Adipocyte (in vitro differentiated cells): ENCODE data around the gene GEMIN5.
"Not testable (repeated sequence)": the region's sequence is repeated elsewhere in the genome, so short reads cannot be mapped to it uniquely, and the experiment has no call there.

Source experiments
- DNase-seq: peaks from one replicate; pipeline ENCODE4 v3.0.0-alpha.2; 2015; ENCODE audit warnings: low read depth
- H3K27me3 ChIP-seq: replicated peaks from 2 replicates; pipeline ENCODE4 v1.7.0; 2013; ENCODE audit warnings: mild to moderate bottlenecking, low read length, moderate library complexity; ENCODE audit not compliant: control insufficient read depth, insufficient read depth
- H3K36me3 ChIP-seq: 2 replicates; pipeline ENCODE4 v1.7.0; 2013; ENCODE audit warnings: low read length, mild to moderate bottlenecking, moderate library complexity; ENCODE audit not compliant: control insufficient read depth, insufficient read depth, severe bottlenecking
- H3K4me1 ChIP-seq: 2 replicates; pipeline ENCODE4 v1.7.0; 2013; ENCODE audit warnings: mild to moderate bottlenecking, low read length, moderate library complexity; ENCODE audit not compliant: control insufficient read depth, insufficient read depth
- H3K4me3 ChIP-seq: 2 replicates; pipeline ENCODE4 v1.7.0; 2013; ENCODE audit warnings: mild to moderate bottlenecking, low read length, moderate library complexity
- H3K9ac ChIP-seq: 2 replicates; pipeline ENCODE4 v1.7.0; 2013; ENCODE audit warnings: mild to moderate bottlenecking, low read length, moderate library complexity
- H3K9me3 ChIP-seq: 2 replicates; pipeline ENCODE4 v1.7.0; 2013; ENCODE audit warnings: mild to moderate bottlenecking, low read length, moderate library complexity; ENCODE audit not compliant: control insufficient read depth

The GEMIN5 gene

GRCh38 chr5:154937718-154938466, at the start of gene GEMIN5:
GEMIN5 (minus strand) TSS chr5:154938211; CDS start chr5:154938133, 78 bp downstream.
- H3K4me1 ChIP-seq: peaks cover 29% of the 10 kb centered on the region
- H3K9me3 ChIP-seq: no peaks in the 10 kb centered on the region
- H3K9ac ChIP-seq: peak within 1 kb of the TSS; percentile 96
- no peaks in the 10 kb centered on the region for H3K27me3 ChIP-seq
- peak; percentile 93 for DNase-seq
- peaks cover 17% of the 10 kb centered on the region for H3K36me3 ChIP-seq
- peak within 1 kb of the TSS; percentile 94 for H3K4me3 ChIP-seq

- Histone ChIP-seq H3K27me3 (peaks cover 3% of the 10 kb centered on the region), H3K9ac (no peak overlapping the region), H3K9me3 (no peaks in the 10 kb centered on the region), H3K4me3 (no peak overlapping the region), H3K36me3 (no peaks in the 10 kb centered on the region), H3K4me1 (peaks cover 14% of the 10 kb centered on the region)
- no peak for DNase-seq
These were observed 48.1 kb upstream of the GEMIN5 start for GRCh38 chr5:154986151-154986550.

- Histone ChIP-seq H3K4me3 (no peak overlapping the region), H3K4me1 (peaks cover 14% of the 10 kb centered on the region), H3K27me3 (peaks cover 3% of the 10 kb centered on the region), H3K9me3 (no peaks in the 10 kb centered on the region), H3K36me3 (no peaks in the 10 kb centered on the region), H3K9ac (no peak overlapping the region)
- DNase-seq: no peak
These were observed 47.0 kb upstream of the GEMIN5 start for GRCh38 chr5:154984946-154985516.

GRCh38 chr5:154978294-154978693, 40.3 kb upstream of the GEMIN5 start:
- H3K4me1 ChIP-seq, H3K9ac ChIP-seq, DNase-seq, H3K27me3 ChIP-seq, H3K36me3 ChIP-seq, H3K9me3 ChIP-seq, H3K4me3 ChIP-seq: not testable (repeated sequence)

GRCh38 chr5:154977409-154977808, 39.4 kb upstream of the GEMIN5 start:
- Histone ChIP-seq H3K9me3 (no peaks in the 10 kb centered on the region), H3K27me3 (no peaks in the 10 kb centered on the region), H3K4me3 (no peak overlapping the region), H3K4me1 (no peaks in the 10 kb centered on the region), H3K9ac (no peak overlapping the region), H3K36me3 (no peaks in the 10 kb centered on the region)
- peak; percentile 15 for DNase-seq

- H3K9ac ChIP-seq, H3K4me1 ChIP-seq, H3K27me3 ChIP-seq, H3K36me3 ChIP-seq, DNase-seq, H3K4me3 ChIP-seq, H3K9me3 ChIP-seq: not testable (repeated sequence)
These were observed 38.1 kb upstream of the GEMIN5 start for GRCh38 chr5:154976082-154976481.

- Histone ChIP-seq H3K9me3 (no peaks in the 10 kb centered on the region), H3K9ac (no peak overlapping the region), H3K27me3 (no peaks in the 10 kb centered on the region), H3K4me1 (peaks cover 3% of the 10 kb centered on the region), H3K4me3 (no peak overlapping the region), H3K36me3 (peaks cover 15% of the 10 kb centered on the region)
- DNase-seq: peak; percentile 73
These were observed 34.6 kb upstream of the GEMIN5 start for GRCh38 chr5:154972476-154973080.

- no peaks in the 10 kb centered on the region for H3K9me3 ChIP-seq
- H3K36me3 ChIP-seq: peaks cover 23% of the 10 kb centered on the region
- no peak overlapping the region for H3K4me3 ChIP-seq
- H3K4me1 ChIP-seq: peaks cover 3% of the 10 kb centered on the region
- no peak overlapping the region for H3K9ac ChIP-seq
- DNase-seq: no peak
- H3K27me3 ChIP-seq: no peaks in the 10 kb centered on the region
These were observed 33.5 kb upstream of the GEMIN5 start for GRCh38 chr5:154971501-154971900.

- Histone ChIP-seq H3K36me3 (peaks cover 30% of the 10 kb centered on the region), H3K27me3 (no peaks in the 10 kb centered on the region), H3K9ac (no peak overlapping the region), H3K4me3 (no peak overlapping the region), H3K9me3 (no peaks in the 10 kb centered on the region), H3K4me1 (peaks cover 3% of the 10 kb centered on the region)
- no peak for DNase-seq
These were observed 32.7 kb upstream of the GEMIN5 start for GRCh38 chr5:154970759-154971158.

- H3K4me1 ChIP-seq: peaks cover 3% of the 10 kb centered on the region
- H3K9me3 ChIP-seq: no peaks in the 10 kb centered on the region
- peaks cover 42% of the 10 kb centered on the region for H3K36me3 ChIP-seq
- no peak overlapping the region for H3K9ac ChIP-seq
- no peaks in the 10 kb centered on the region for H3K27me3 ChIP-seq
- H3K4me3 ChIP-seq: no peak overlapping the region
- DNase-seq: no peak
These were observed 30.9 kb upstream of the GEMIN5 start for GRCh38 chr5:154968953-154969352.

- Histone ChIP-seq H3K4me1 (peaks cover 3% of the 10 kb centered on the region), H3K9me3 (no peaks in the 10 kb centered on the region), H3K27me3 (no peaks in the 10 kb centered on the region), H3K36me3 (peaks cover 48% of the 10 kb centered on the region), H3K9ac (no peak overlapping the region), H3K4me3 (no peak overlapping the region)
- peak; percentile 44 for DNase-seq
These were observed 29.5 kb upstream of the GEMIN5 start for GRCh38 chr5:154967421-154968024.
